ENCODE measurements around the gene SH3BP5. TPM values are rescaled to one million over a fixed set of nuclear protein-coding genes. Genes with fewer than 3 reads are reported as not detected.
"Not testable (repeated sequence)": the region's sequence is repeated elsewhere in the genome, so short reads cannot be mapped to it uniquely, and the experiment has no call there.

SH3BP5 gene
- total RNA-seq, 1 experiment from 2014 or later, result 13.9 TPM

DNA sequence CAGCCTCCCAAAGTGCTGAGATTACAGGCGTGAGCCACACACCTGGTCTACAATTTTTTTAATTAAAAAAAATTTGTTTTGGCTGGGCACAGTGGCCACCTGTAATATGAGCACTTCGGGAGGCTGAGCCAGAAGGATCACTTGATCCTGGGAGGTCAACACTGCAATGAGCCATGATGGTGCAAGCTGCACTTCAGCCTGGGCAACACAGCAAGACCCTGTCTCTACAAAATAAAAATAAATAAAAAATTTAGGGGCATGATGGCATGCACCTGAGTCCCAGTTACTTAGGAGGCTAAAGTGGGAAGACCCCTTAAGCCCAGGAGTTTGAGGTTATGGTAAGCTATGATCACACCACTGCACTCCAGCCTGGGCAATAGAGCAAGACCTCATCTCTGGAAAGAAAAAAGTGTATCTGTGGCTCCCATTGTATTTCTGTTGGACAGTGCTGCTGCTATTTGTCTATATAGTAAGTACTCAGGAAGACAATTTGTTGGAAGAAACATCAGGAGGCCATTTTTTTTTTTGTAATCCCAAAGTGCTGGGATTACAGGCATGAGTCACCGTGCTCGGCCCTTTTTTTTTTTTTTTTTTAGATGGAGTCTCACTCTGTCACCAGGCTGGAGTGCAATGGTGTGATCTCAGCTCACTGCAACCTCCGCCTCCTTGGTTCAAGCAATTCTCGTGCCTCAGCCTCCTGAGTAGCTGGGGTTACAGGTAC is 27.5 kb upstream of the SH3BP5 start:
- H3K4me2 ChIP-seq (ENCODE audit: low read length), result no peak overlapping the region
- ATAC-seq (no peak), DNase-seq (ENCODE audit: low read depth, low spot score) (no peak)
- BruUV-seq (replicated peaks), result no TSS peak
- ChIA-PET POLR2A (no interaction called here), RAD21 (ENCODE audit: low non-redundant PET in 1 of 2, low total read pairs in 2 of 2, uncharacterized antibody in 2 of 2, unreplicated experiment in 2 of 2) (no interaction called here), CTCF (no interaction called here)
- H3K9me2 ChIP-seq (ENCODE audit: insufficient read depth), result no peaks in the 10 kb centered on the region
- no peaks in the 10 kb centered on the region for H3K9me3 ChIP-seq (ENCODE audit: control insufficient read depth in 1 of 2, insufficient read depth in 1 of 2, low read depth in 1 of 2, low read length in 2 of 2)
- no peaks in the 10 kb centered on the region for H3K27me3 ChIP-seq (ENCODE audit: insufficient read depth, low read length)
- intact Hi-C loops (cut with micrococcal nuclease), result no loop called here
- no peak overlapping the region for H3K4me3 ChIP-seq (replicated peaks in 1 of 2; ENCODE audit: low read depth in 1 of 2, low read length in 2 of 2)
- no peaks in the 10 kb centered on the region for H3K36me3 ChIP-seq (ENCODE audit: control insufficient read depth in 1 of 2, insufficient read depth in 2 of 2, low read length in 2 of 2)
- peaks cover 10 to 36% of the 10 kb centered on the region in 2 experiments for H3K4me1 ChIP-seq (ENCODE audit: control insufficient read depth in 1 of 2, insufficient read depth in 2 of 2, low read length in 2 of 2)
- no peak overlapping the region for H2AFZ ChIP-seq (ENCODE audit: low read depth, low read length, poor library complexity, severe bottlenecking)
- H3K27ac ChIP-seq (ENCODE audit: low read depth, low read length), result no peak overlapping the region
- no peak for TF ChIP-seq EZH2phosphoT487 (IDR thresholded peaks at IDR 0.05; ENCODE audit: borderline replicate concordance)
- H4K20me1 ChIP-seq (ENCODE audit: insufficient read depth), result no peaks in the 10 kb centered on the region
- H3K9ac ChIP-seq (ENCODE audit: low read length), result no peak overlapping the region
- H3K79me2 ChIP-seq (ENCODE audit: insufficient read depth, low read length), result no peaks in the 10 kb centered on the region

DNA sequence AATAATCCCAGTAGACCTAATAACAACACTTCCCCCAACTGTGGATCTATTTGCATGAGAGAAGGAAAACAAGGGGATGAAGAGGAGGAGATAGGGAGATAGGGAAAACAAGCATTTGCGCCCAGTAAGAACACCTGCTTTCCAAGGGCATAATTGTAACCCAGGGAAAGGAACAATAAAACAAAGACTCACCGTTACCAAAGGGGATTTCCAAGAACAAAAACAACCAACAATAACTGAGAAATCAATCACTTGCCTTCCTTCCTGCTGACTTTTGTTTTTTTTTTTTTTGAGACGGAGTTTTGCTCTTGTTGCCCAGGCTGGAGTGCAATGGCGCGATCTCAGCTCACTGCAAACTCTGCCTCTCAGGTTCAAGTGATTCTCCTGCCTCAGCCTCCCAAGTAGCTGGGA is 24.3 kb upstream of the SH3BP5 start:
- RAD21 ChIA-PET (ENCODE audit: low non-redundant PET in 1 of 2, low total read pairs in 2 of 2, uncharacterized antibody in 2 of 2, unreplicated experiment in 2 of 2), result interaction anchor here in 1 of 2 experiments (1.1 kb wide), 1 partner anchor 89 kb away, joined by 3 read pairs; no protein-coding TSS in a partner anchor
- ATAC-seq; H4K20me1 ChIP-seq (ENCODE audit: insufficient read depth); H3K9ac ChIP-seq (ENCODE audit: low read length); H3K27ac ChIP-seq (ENCODE audit: low read depth, low read length); H3K4me3 ChIP-seq (replicated peaks in 1 of 2; ENCODE audit: low read depth in 1 of 2, low read length in 2 of 2); H3K9me3 ChIP-seq (ENCODE audit: control insufficient read depth in 1 of 2, insufficient read depth in 1 of 2, low read depth in 1 of 2, low read length in 2 of 2); POLR2A ChIA-PET; H3K27me3 ChIP-seq (ENCODE audit: insufficient read depth, low read length); DNase-seq (ENCODE audit: low read depth, low spot score); H2AFZ ChIP-seq (ENCODE audit: low read depth, low read length, poor library complexity, severe bottlenecking); intact Hi-C loops (cut with micrococcal nuclease); H3K9me2 ChIP-seq (ENCODE audit: insufficient read depth); H3K36me3 ChIP-seq (ENCODE audit: control insufficient read depth in 1 of 2, insufficient read depth in 2 of 2, low read length in 2 of 2); CTCF ChIA-PET; H3K79me2 ChIP-seq (ENCODE audit: insufficient read depth, low read length); H3K4me2 ChIP-seq (ENCODE audit: low read length); BruUV-seq (replicated peaks): not testable (repeated sequence)
- H3K4me1 ChIP-seq (ENCODE audit: control insufficient read depth in 1 of 2, insufficient read depth in 2 of 2, low read length in 2 of 2), result peaks cover 4 to 19% of the 10 kb centered on the region in 2 experiments

DNA sequence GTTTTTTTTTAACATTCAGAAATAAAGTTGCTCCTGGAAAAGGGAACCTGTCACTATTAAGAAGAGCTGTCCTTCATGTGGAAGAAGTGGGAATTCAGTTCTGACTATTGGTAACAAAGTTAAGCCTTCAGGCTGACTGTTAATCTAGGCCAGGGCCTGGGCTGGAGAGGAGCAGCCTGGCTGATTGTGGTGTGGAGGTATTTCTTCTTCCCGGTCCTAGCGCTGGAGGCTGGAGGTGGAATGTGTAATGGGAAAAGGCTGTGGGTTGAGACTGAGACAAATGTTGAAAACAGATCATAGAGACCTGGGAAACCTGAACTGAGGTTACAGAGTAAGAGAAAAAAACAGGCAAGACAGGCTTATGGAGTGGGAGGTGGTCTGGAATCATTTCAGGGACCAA is 23.8 kb upstream of the SH3BP5 start:
- ChIA-PET CTCF (no interaction called here), POLR2A (no interaction called here), RAD21 (ENCODE audit: low non-redundant PET in 1 of 2, low total read pairs in 2 of 2, uncharacterized antibody in 2 of 2, unreplicated experiment in 2 of 2) (interaction anchor here in 1 of 2 experiments (1.1 kb wide), 1 partner anchor 88 kb away, joined by 3 read pairs; no protein-coding TSS in a partner anchor)
- no peak overlapping the region for H3K9ac ChIP-seq (ENCODE audit: low read length)
- no peaks in the 10 kb centered on the region for H3K36me3 ChIP-seq (ENCODE audit: control insufficient read depth in 1 of 2, insufficient read depth in 2 of 2, low read length in 2 of 2)
- H2AFZ ChIP-seq (ENCODE audit: low read depth, low read length, poor library complexity, severe bottlenecking), result no peak overlapping the region
- H3K9me3 ChIP-seq (ENCODE audit: control insufficient read depth in 1 of 2, insufficient read depth in 1 of 2, low read depth in 1 of 2, low read length in 2 of 2), result no peaks in the 10 kb centered on the region
- no peaks in the 10 kb centered on the region for H3K79me2 ChIP-seq (ENCODE audit: insufficient read depth, low read length)
- no peak for DNase-seq (ENCODE audit: low read depth, low spot score)
- no peak for ATAC-seq
- no peak overlapping the region for H3K4me3 ChIP-seq (replicated peaks in 1 of 2; ENCODE audit: low read depth in 1 of 2, low read length in 2 of 2)
- no peaks in the 10 kb centered on the region for H4K20me1 ChIP-seq (ENCODE audit: insufficient read depth)
- H3K27ac ChIP-seq (ENCODE audit: low read depth, low read length), result no peak overlapping the region
- H3K9me2 ChIP-seq (ENCODE audit: insufficient read depth), result no peaks in the 10 kb centered on the region
- no peaks in the 10 kb centered on the region for H3K27me3 ChIP-seq (ENCODE audit: insufficient read depth, low read length)
- no peak overlapping the region for H3K4me2 ChIP-seq (ENCODE audit: low read length)
- BruUV-seq (replicated peaks), result no TSS peak
- TF ChIP-seq FOSL1 (IDR thresholded peaks at IDR 0.05; ENCODE audit: low read depth), result no peak
- no peak for TF ChIP-seq POLR2A (IDR thresholded peaks at IDR 0.05; ENCODE audit: borderline replicate concordance, extremely low read depth, insufficient read depth, insufficient read length)
- TF ChIP-seq SRF (IDR thresholded peaks at IDR 0.05; ENCODE audit: low read depth), result no peak
- TF ChIP-seq JUND (IDR thresholded peaks at IDR 0.05), result no peak
- TF ChIP-seq ELF1 (IDR thresholded peaks at IDR 0.05; ENCODE audit: borderline replicate concordance, low read depth), result no peak
- no peak for TF ChIP-seq CEBPB (IDR thresholded peaks at IDR 0.05; ENCODE audit: low read depth)
- intact Hi-C loops (cut with micrococcal nuclease), result no loop called here
- peaks cover 0 to 14% of the 10 kb centered on the region in 2 experiments for H3K4me1 ChIP-seq (ENCODE audit: control insufficient read depth in 1 of 2, insufficient read depth in 2 of 2, low read length in 2 of 2)
